Panc1 (cell line): ENCODE measurements around the gene CES2. TPM values are rescaled to one million over a fixed set of nuclear protein-coding genes. Genes with fewer than 3 reads are reported as not detected.

ENCODE experiments used
- ATAC-seq: fragments of 200-7000 bp; cut with Tn5 transposase; 2 replicates; pipeline ENCODE4 v1.9.1; 2020; ENCODE audit warnings: mild to moderate bottlenecking, moderate library complexity
- BruUV-seq: library from RNA; stranded (reverse); fragments of 400-500 nt; replicated peaks from 2 replicates; lab custom pipeline; 2021; lab: Mats Ljungman, UMichigan
- CTCF ChIA-PET: fragments of 300-600 bp; sonication (Branson Sonifier 250); formaldehyde crosslinking; loops from one replicate; lab custom pipeline; 2022; ENCODE audit warnings: antibody characterized with exemption; lab: Charles Lee
- POLR2A ChIA-PET: fragments of 300-600 bp; sonication (Branson Sonifier 250); formaldehyde crosslinking; loops from one replicate; lab custom pipeline; 2022; ENCODE audit warnings: antibody characterized with exemption; lab: Charles Lee
- DNase-seq: peaks from one replicate; pipeline ENCODE4 v3.0.0-alpha.2; 2010; ENCODE audit warnings: low read depth, low spot score
- H3K27ac ChIP-seq: 2 replicates; pipeline ENCODE4 v1.5.1; 2011; ENCODE audit warnings: mild to moderate bottlenecking, low read length, inconsistent platforms
- H3K27me3 ChIP-seq: fragments of 200-500 bp; sonication (Bioruptor generic); 2 replicates; pipeline ENCODE4 v1.6.0; 2014; ENCODE audit warnings: low read length, inconsistent platforms; ENCODE audit not compliant: control insufficient read depth, insufficient read depth
- H3K36me3 ChIP-seq: fragments of 200-500 bp; sonication (Bioruptor generic); 2 replicates; pipeline ENCODE4 v1.5.1; 2014; ENCODE audit warnings: inconsistent platforms, mild to moderate bottlenecking, low read length, moderate library complexity; ENCODE audit not compliant: control insufficient read depth, insufficient read depth
- H3K4me1 ChIP-seq: 2 replicates; pipeline ENCODE4 v1.5.1; 2011; ENCODE audit warnings: inconsistent platforms, mild to moderate bottlenecking, low read length, moderate library complexity; ENCODE audit not compliant: control insufficient read depth, insufficient read depth
- H3K4me3 ChIP-seq, 2 experiments: 2 replicates each; pipeline ENCODE4 v1.5.1; 2011 to 2012; ENCODE audit warnings: low read depth in 2 of 2, low read length in 2 of 2, mild to moderate bottlenecking in 2 of 2, inconsistent platforms in 1 of 2, moderate library complexity in 1 of 2
- H3K9me3 ChIP-seq: fragments of 200-500 bp; sonication (Bioruptor generic); 2 replicates; pipeline ENCODE4 v1.5.1; 2014; ENCODE audit warnings: low read depth, mild to moderate bottlenecking, inconsistent platforms, low read length, moderate library complexity; ENCODE audit not compliant: control insufficient read depth, insufficient read depth
- POLR2AphosphoS5 ChIP-seq: IDR thresholded peaks from 2 replicates; pipeline ENCODE4 v1.6.1; 2012; ENCODE audit warnings: mild to moderate bottlenecking, low read depth, low read length, moderate library complexity
- REST ChIP-seq, 2 experiments: IDR thresholded peaks; 2 replicates each; pipeline ENCODE4 v1.6.1; 2011 to 2012; ENCODE audit warnings: low read depth in 2 of 2, control low read depth in 1 of 2, low read length in 1 of 2, mild to moderate bottlenecking in 1 of 2, moderate library complexity in 1 of 2; ENCODE audit not compliant: insufficient read depth in 1 of 2
- SIN3A ChIP-seq: IDR thresholded peaks from 2 replicates; pipeline ENCODE4 v1.6.1; 2012; ENCODE audit warnings: low read depth, mild to moderate bottlenecking, low read length, moderate library complexity, borderline replicate concordance; ENCODE audit not compliant: insufficient read depth
- TCF7L2 ChIP-seq: IDR thresholded peaks from 2 replicates; pipeline ENCODE4 v1.6.1; 2011; ENCODE audit warnings: mild to moderate bottlenecking, low read depth, low read length, inconsistent platforms
- in situ Hi-C: cut with HindIII; loops from 2 replicates; pipeline ENCODE4 v1.10.0; 2016; ENCODE audit warnings: low sequenced_read_pairs, low pct_unique_long_range_greater_than_20kb
- intact Hi-C: fragments of 100-400 bp; cut with micrococcal nuclease; formaldehyde crosslinking; loops from one replicate; pipeline ENCODE4 v1.10.0; 2022; ENCODE audit not compliant: unreplicated experiment
- total RNA-seq: library from RNA; stranded (reverse); gene quantifications from one replicate; pipeline ENCODE4 v1.2.1, GENCODE V29; 2021; ENCODE audit not compliant: unreplicated experiment
- TF ChIP-seq, protein P1 (sequence below): fragments of 450-650 bp; IDR thresholded peaks from 2 replicates; pipeline ENCODE4 v1.5.1; 2017; ENCODE audit warnings: mild to moderate bottlenecking

CES2 gene
- total RNA-seq, 1 experiment from 2014 or later: 26.3 TPM

DNA sequence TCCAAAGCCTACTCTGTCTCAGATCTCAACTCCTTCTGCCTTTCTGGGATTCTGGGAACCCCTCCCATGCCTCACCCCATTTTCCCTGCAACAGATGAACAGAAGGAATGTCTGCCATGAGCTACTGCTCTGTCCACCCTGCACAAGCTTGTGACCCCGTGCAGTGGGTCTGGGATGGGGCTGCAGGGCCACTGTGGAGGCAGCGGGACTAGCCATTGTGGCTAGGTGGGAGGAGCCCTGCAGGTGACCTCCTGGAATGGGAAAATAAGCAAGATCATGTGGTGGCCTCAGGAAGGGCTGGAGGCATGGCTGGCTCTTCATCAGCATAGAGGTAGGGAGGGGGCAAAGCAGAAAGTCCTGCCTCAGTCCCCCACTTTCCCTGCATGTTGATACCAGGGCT is 41.3 kb upstream of the CES2 start:
- no TSS peak for BruUV-seq
- CTCF ChIA-PET: no interaction called here

DNA sequence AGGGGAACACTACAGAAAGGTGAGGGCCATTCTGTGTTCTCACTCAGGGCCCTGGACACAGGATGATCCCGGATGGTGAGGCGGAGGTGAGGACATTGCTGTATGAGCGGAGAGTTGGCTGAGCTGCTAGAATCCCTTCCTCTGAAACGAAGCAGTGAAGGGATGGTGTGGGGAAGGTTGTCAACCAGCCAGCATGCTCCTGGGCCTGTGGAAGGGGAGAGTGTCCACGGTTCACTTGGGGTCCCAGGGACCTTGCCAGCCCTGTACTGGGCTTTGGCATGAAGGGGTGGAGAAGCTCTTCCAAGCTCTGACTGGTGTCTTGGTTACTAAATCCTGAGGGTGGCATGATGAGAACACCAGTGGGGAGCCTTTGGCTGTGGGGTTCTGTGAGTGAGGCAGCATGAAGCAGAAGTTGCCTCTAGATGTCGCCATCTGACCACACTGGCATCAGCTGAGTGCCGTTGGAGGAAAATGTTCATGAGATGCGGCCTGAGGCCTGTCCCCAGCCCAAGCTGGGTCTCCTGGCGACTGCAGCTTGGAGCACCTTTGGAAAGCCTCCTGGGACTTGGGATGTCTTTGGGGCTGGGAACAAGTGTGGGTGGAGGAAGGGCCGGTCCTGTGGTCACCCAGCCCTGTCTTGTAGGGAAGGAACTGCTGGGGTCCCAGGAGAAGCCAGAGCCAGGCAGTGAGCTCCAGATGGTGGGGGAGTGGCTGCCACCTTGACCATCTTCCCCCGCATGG is 40.2 kb upstream of the CES2 start:
- no peaks in the 10 kb centered on the region for H3K9me3 ChIP-seq
- peaks cover 7% of the 10 kb centered on the region for H3K4me1 ChIP-seq
- ATAC-seq (peak; percentile 91), DNase-seq (no peak)
- no peak overlapping the region for H3K4me3 ChIP-seq
- no peak for TF ChIP-seq TCF7L2
- TF ChIP-seq POLR2AphosphoS5: no peak
- TF ChIP-seq REST (IDR thresholded peaks at IDR 0.05; ENCODE audit: insufficient read depth in 1 of 2, low read depth in 2 of 2, low read length in 1 of 2): 0 out of 4 replicates have a peak, but pooled peaks of 1 of the 2 experiments have one; percentile 22
- no peak for TF ChIP-seq SIN3A
- TF ChIP-seq, protein P1, sequence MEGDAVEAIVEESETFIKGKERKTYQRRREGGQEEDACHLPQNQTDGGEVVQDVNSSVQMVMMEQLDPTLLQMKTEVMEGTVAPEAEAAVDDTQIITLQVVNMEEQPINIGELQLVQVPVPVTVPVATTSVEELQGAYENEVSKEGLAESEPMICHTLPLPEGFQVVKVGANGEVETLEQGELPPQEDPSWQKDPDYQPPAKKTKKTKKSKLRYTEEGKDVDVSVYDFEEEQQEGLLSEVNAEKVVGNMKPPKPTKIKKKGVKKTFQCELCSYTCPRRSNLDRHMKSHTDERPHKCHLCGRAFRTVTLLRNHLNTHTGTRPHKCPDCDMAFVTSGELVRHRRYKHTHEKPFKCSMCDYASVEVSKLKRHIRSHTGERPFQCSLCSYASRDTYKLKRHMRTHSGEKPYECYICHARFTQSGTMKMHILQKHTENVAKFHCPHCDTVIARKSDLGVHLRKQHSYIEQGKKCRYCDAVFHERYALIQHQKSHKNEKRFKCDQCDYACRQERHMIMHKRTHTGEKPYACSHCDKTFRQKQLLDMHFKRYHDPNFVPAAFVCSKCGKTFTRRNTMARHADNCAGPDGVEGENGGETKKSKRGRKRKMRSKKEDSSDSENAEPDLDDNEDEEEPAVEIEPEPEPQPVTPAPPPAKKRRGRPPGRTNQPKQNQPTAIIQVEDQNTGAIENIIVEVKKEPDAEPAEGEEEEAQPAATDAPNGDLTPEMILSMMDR: peak; percentile 87
- CTCF ChIA-PET: interaction anchor here (0.6 to 1.4 kb wide), 3 partner anchors 15 to 105 kb away, joined by 3 to 4 read pairs (median 3); no protein-coding TSS in a partner anchor
- in situ Hi-C loops: no loop called here
- no peaks in the 10 kb centered on the region for H3K27me3 ChIP-seq
- BruUV-seq: no TSS peak
- no peak overlapping the region for H3K27ac ChIP-seq
- POLR2A ChIA-PET: no interaction called here
- intact Hi-C loops: loop anchor here (5.0 kb wide), 1 partner anchor 52 kb away; no protein-coding TSS in a partner anchor
- H3K36me3 ChIP-seq: no peaks in the 10 kb centered on the region

More for the DNA sequence above, 41.3 kb upstream of the CES2 start:
- H3K36me3 ChIP-seq: no peaks in the 10 kb centered on the region
- H3K27me3 ChIP-seq: no peaks in the 10 kb centered on the region
- H3K4me1 ChIP-seq: no peaks in the 10 kb centered on the region
- H3K27ac ChIP-seq: no peak overlapping the region
- ATAC-seq (no peak), DNase-seq (no peak)
- POLR2A ChIA-PET: no interaction called here
- in situ Hi-C loops: no loop called here
- H3K4me3 ChIP-seq: no peak overlapping the region
- intact Hi-C loops: no loop called here
- no peaks in the 10 kb centered on the region for H3K9me3 ChIP-seq
- TF ChIP-seq REST (IDR thresholded peaks at IDR 0.05; ENCODE audit: insufficient read depth in 1 of 2, low read depth in 2 of 2, low read length in 1 of 2) (no peak), TCF7L2 (no peak), SIN3A (no peak), POLR2AphosphoS5 (no peak)
- TF ChIP-seq, protein P1: no peak
